Measurements from ENCODE around the gene TMEM150C. TPM values are rescaled to one million over a fixed set of nuclear protein-coding genes. Genes with fewer than 3 reads are reported as not detected.

Gene TMEM150C
- total and polyA plus RNA-seq, 2 donors from 2014 or later = 7.7 to 22.9 TPM

DNA sequence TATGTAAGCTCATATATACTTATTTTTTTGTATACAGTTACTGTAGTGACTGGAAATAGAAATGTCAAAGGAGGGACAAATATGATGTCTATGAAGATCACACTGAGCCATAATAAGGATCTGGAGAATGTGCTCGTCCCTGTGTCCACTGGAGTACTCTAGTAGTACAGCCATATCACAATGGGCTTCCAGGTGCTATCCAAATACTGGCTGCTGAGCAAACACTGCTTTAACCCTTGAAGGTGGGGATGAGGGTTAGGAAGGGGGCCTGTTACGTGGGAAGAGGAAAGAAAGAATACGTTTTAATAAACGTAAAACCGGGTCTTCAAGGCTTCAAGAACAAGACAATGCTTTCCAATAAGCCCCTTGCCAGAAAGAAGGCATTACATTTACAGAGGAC, 29.8 kb upstream of the TMEM150C start:
- no peak for DNase-seq
- Histone ChIP-seq H3K4me3 (ENCODE audit: low read length in 3 of 3) (no peak overlapping the region), H3K9me3 (ENCODE audit: control insufficient read depth in 2 of 3, insufficient read depth in 1 of 3, low read length in 3 of 3) (no peaks in the 10 kb centered on the region), H3K27me3 (ENCODE audit: control insufficient read depth, insufficient read depth, low read length) (no peaks in the 10 kb centered on the region), H3K4me1 (ENCODE audit: control insufficient read depth in 2 of 3, insufficient read depth in 2 of 3, low read depth in 1 of 3, low read length in 3 of 3) (no peaks in the 10 kb centered on the region), H3K36me3 (ENCODE audit: control insufficient read depth in 2 of 3, insufficient read depth in 3 of 3, low read length in 3 of 3) (no peaks in the 10 kb centered on the region), H3K27ac (ENCODE audit: low read depth in 2 of 2, low read length in 2 of 2) (no peak overlapping the region), H3K9ac (ENCODE audit: low read length in 3 of 3) (no peak overlapping the region)
- FAIRE-seq = no peak
- TF ChIP-seq, protein P1, sequence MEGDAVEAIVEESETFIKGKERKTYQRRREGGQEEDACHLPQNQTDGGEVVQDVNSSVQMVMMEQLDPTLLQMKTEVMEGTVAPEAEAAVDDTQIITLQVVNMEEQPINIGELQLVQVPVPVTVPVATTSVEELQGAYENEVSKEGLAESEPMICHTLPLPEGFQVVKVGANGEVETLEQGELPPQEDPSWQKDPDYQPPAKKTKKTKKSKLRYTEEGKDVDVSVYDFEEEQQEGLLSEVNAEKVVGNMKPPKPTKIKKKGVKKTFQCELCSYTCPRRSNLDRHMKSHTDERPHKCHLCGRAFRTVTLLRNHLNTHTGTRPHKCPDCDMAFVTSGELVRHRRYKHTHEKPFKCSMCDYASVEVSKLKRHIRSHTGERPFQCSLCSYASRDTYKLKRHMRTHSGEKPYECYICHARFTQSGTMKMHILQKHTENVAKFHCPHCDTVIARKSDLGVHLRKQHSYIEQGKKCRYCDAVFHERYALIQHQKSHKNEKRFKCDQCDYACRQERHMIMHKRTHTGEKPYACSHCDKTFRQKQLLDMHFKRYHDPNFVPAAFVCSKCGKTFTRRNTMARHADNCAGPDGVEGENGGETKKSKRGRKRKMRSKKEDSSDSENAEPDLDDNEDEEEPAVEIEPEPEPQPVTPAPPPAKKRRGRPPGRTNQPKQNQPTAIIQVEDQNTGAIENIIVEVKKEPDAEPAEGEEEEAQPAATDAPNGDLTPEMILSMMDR (IDR thresholded peaks at IDR 0.05; ENCODE audit: borderline replicate concordance, extremely low read depth, insufficient read depth) = no peak
- intact Hi-C loops (cut with DNase I) = no loop called here

DNA sequence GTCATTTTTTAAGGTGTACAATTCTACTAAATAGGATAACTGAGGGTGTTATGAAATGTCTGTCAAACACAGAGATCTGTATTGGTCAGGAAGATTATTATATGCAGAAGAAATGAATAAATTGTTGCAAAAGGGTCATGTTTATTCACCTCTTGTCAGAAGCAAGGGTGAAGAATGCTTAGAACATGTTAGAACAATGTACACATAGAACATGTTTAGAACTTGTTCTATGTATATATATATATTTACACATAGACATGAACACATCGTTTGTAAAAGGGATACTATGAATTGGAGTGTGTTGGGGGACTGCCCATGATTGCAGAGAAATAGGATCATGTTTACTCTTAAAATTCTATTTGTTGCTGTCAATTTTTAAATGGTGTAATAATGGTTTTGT, 28.0 kb upstream of the TMEM150C start:
- TF ChIP-seq, protein P1 (IDR thresholded peaks at IDR 0.05; ENCODE audit: borderline replicate concordance, extremely low read depth, insufficient read depth) = no peak
- Histone ChIP-seq H3K27me3 (ENCODE audit: control insufficient read depth, insufficient read depth, low read length) (no peaks in the 10 kb centered on the region), H3K4me3 (ENCODE audit: low read length in 3 of 3) (no peak overlapping the region), H3K4me1 (ENCODE audit: control insufficient read depth in 2 of 3, insufficient read depth in 2 of 3, low read depth in 1 of 3, low read length in 3 of 3) (peaks cover 0 to 8% (median 5%) of the 10 kb centered on the region in 3 donors), H3K27ac (ENCODE audit: low read depth in 2 of 2, low read length in 2 of 2) (no peak overlapping the region), H3K9me3 (ENCODE audit: control insufficient read depth in 2 of 3, insufficient read depth in 1 of 3, low read length in 3 of 3) (no peaks in the 10 kb centered on the region), H3K36me3 (ENCODE audit: control insufficient read depth in 2 of 3, insufficient read depth in 3 of 3, low read length in 3 of 3) (no peaks in the 10 kb centered on the region), H3K9ac (ENCODE audit: low read length in 3 of 3) (no peak overlapping the region)
- FAIRE-seq (no peak), DNase-seq (no peak)
- intact Hi-C loops (cut with DNase I) = no loop called here

DNA sequence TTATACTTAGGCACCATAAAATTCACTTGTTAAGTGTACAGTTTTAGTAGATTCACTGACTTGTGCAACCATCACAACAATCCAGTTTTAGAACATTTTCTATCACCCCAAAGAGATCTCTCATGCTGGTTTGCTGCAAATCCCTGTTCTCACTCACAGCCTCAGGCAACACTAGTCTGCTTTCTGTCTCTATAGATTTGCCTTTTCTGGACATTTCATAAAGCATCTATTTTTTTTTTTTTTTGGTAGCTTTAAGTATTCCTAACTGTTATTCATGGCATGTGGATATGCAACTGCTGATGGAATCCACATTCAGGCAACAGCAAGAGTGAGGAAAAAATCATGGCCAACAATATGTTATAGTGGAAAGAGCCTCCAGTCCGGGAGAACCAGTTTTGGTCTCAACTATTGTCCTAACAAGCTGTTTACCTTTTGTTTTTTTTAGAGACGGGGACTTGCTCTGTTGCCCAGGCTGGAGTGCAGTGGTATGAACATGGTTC, 27.0 kb upstream of the TMEM150C start:
- FAIRE-seq (no peak), DNase-seq (no peak)
- Histone ChIP-seq H3K27me3 (ENCODE audit: control insufficient read depth, insufficient read depth, low read length) (no peaks in the 10 kb centered on the region), H3K27ac (ENCODE audit: low read depth in 2 of 2, low read length in 2 of 2) (no peak overlapping the region), H3K9ac (ENCODE audit: low read length in 3 of 3) (no peak overlapping the region), H3K4me3 (ENCODE audit: low read length in 3 of 3) (no peak overlapping the region), H3K36me3 (ENCODE audit: control insufficient read depth in 2 of 3, insufficient read depth in 3 of 3, low read length in 3 of 3) (no peaks in the 10 kb centered on the region), H3K9me3 (ENCODE audit: control insufficient read depth in 2 of 3, insufficient read depth in 1 of 3, low read length in 3 of 3) (no peaks in the 10 kb centered on the region), H3K4me1 (ENCODE audit: control insufficient read depth in 2 of 3, insufficient read depth in 2 of 3, low read depth in 1 of 3, low read length in 3 of 3) (peaks cover 4 to 15% (median 7%) of the 10 kb centered on the region in 3 donors)
- TF ChIP-seq, protein P1 (IDR thresholded peaks at IDR 0.05; ENCODE audit: borderline replicate concordance, extremely low read depth, insufficient read depth) = no peak
- intact Hi-C loops (cut with DNase I) = no loop called here

Measured in kidney (tissue), 14 donors.